Activated CD8-positive, alpha-beta memory T cell treated with anti-CD3 and anti-CD28 coated beads, Interleukin-2, amount 50 U/mL, for 1 hour (primary cell): ENCODE data around the gene F13A1.
"Not testable (repeated sequence)": the region's sequence is repeated elsewhere in the genome, so short reads cannot be mapped to it uniquely, and the experiment has no call there.

ENCODE experiments used
- DNase-seq: peaks from one replicate; pipeline ENCODE4 v3.0.0-alpha.2; 2020; ENCODE audit errors: extremely low read depth

F13A1 gene

DNA sequence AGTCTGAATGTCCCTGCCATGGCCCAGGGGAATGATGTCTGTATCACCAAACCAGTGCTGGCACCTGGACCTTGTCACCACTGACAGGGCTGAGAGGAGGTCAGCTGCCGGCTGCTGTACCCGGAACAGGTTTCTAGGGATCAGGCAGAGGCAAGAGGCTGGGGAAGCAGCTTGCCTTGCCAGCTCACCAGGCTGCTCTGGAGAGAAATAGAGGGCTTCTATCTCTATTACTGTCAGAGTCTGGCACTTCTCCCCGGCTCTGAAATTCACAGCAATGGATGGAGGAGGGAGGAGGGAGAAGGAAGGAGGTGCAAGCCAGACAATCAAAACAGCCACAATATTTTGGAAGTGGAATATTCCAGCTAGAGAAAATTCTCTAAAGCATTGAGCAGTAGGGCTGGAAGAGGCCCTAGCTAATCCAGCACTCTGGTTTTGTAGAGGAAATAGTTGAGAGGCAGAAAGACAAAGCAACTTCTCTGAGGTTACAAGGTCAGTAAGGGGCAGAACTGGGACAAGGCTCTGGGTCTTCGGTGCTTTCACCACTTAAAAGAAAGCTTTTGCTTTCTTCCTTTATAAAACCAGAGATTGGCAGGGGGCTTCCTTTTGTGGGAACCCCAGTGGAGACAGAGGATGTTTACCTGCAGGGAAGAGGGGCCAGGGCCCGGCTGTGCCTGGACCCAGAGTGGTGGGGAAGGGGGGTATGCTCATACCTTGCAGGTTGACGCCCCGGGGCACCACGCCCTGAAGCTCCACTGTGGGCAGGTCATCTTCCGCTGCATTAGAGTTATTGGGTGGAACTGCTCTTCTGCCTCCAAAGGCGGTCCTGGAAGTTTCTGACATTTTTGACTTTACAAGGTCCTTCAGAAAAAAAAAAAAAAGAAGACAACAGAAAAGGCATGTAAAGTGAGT, 2.4 kb downstream of the F13A1 start:
- DNase-seq, result no peak

DNA sequence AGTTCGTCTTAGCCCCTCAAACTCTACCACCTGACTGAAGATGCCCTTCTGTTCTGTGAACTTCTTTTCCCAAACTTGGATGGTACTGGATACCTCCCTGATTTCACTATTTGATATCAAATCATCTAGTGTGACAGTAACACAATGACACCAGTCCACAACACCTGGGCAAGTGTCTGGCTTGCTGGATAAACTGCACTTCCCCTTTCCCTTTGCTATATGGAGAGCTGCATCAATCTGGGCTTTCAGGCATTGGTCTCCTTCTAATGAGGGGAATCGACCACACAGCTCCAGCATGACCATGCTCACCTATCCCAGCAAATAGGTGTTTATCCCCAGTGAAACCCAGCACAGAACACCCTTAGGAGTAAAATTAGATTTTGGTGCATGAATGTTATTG, 3.1 kb downstream of the F13A1 start:
- DNase-seq, result no peak

GRCh38 chr6:6315660-6316059, 4.8 kb downstream of the F13A1 start:
- DNase-seq, result no peak

DNA sequence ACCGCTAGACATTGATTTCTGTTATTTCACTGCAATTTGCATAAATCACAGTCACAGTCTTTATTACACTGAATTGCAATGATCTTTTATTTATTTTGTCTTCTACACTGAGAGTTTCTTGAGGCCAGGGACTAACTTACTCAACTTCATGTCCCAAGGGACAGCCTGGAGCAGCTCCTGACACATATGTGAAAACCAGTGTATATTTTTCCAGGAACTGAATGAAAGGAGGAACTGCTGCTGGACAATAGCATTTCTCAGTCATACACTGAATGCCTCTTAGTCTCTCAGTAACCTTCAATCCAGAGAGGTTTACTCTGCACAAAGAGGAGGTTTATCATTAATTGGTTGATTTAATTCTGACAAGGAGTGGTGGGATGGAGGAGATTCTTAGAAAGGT, 5.9 kb downstream of the F13A1 start:
- DNase-seq, result no peak

DNA sequence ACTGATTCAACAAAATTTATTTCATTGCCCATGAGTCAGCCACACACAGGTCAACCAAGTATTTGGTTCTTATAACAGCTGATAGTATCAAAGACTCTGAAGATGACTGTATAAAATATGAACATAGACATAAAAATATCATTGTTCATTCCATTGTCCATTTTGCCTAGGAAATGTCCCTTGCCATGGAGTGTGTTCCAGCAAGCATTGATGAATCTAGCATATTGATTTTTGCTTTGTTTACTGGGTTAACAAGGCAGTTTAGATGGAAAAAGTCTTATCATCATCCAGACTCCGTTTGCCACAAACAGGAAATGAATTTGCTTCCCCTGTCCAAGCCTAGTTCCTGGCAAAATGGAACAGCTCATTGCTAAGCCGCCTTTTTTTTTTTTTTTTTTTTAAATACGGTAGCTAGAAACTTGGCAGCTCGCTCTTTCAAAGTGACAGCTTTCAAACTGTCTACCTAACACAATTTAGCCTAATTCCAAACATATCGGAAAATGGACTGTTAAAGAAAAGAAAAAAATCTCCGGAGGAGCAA, 7.5 kb downstream of the F13A1 start:
- no peak for DNase-seq

DNA sequence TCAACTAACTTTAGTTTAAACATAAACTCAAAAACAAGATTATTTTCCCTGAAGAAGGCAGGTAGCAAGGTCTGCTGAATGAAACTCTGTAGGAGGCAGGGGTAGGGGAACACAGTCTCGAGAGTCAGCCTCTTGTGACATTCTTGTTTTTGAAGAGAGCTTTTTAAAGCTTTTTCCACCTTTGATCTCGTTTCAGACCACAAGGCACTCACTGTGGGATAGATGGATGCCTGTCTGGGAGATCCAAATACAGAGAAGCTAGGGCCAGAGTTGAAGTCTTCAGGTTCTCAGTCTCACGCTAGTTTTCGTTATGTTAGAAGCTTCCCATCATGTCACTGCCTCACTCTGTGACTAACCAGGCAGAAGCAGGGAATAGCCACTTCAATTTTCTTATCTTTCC, 14.9 kb downstream of the F13A1 start:
- DNase-seq, result no peak

GRCh38 chr6:6300383-6300782, 20.1 kb downstream of the F13A1 start:
- DNase-seq, result not testable (repeated sequence)

GRCh38 chr6:6293317-6293716, 27.1 kb downstream of the F13A1 start:
- no peak for DNase-seq

DNA sequence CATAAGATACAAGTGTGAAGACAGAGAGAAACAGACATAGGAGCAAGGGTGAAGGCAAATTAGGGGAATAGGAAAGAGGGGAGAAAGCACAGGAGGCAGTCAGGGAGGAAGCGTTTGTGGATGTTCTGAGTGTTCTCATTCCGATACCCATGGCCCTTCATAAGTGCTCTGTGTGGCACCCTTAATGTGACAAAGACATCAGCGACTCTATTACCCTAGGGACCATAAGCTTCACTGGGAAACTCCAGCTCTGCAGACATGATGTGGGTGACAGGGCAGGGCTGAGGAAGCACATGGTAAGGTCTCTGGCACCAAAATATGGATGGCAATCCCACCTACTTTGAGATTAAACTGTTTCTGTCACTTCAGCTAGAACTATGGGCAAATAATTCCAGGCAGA, 33.0 kb downstream of the F13A1 start:
- no peak for DNase-seq

DNA sequence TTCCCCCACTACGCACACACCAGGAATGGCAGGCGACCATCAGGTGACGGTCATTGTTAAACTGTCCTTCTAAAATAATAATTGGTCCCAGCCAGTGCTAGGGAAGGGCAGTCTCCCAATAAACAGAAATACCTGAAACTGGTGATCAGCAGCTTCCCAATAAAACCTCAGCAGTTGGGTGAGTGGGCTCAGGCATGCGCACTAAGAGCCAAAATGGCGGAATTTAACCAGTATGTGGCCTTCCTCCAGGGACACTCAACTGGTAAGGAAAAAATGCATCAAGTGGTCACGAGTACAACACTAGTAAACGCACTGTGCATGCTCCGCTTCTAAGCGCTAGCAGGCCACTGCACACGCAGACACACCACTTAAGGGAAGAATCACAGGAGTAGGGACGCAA, 34.8 kb downstream of the F13A1 start:
- no peak for DNase-seq

GRCh38 chr6:6284221-6284966, 36.1 kb downstream of the F13A1 start:
- DNase-seq, result no peak

GRCh38 chr6:6283746-6284145, 36.7 kb downstream of the F13A1 start:
- no peak for DNase-seq

GRCh38 chr6:6282716-6283115, 37.7 kb downstream of the F13A1 start:
- no peak for DNase-seq

DNA sequence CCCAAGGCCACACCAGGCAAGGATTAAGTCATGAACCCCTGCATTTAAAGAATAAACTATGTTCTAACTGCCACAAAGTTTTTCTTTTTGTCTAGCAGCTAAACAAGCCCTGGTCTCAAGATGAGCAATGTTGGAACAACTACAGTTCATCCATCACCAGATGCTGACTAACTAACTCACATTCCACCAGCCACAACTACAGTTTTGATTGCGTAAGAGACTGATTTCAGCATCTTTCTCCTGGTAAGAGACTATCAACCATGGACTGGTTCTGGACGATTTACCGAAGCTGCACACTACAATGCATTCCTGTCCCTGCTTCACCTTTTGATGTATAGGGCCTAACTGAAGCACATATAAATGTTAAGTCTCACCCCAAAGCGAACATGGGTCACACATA, 43.0 kb downstream of the F13A1 start:
- DNase-seq, result no peak

GRCh38 chr6:6270948-6271535, 49.4 kb downstream of the F13A1 start:
- DNase-seq, result no peak

DNA sequence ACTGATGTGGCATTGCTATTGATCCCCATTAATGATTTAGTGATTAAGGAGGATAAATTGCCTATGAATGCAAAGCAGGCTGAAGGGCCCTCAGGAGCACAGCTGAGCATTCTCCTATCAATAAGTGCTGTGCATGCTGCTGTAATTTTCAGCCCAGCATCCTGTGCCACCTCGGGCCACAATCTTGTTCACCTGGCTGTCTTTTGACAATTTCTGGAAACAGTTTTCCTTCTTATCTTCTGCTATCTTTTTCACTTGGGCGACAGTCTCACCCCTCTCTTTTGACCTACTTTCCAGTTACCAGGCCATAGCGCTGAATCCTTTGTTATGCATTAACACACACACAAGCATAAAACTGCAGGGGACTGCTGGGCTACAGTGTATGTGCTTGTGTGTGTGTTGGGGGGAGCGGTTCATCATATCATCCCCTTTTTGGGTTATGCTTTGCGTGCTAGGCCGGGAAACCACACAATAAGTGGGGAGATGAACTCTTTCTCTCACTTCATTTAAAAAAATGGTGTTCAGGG, 60.2 kb downstream of the F13A1 start:
- DNase-seq, result no peak

DNA sequence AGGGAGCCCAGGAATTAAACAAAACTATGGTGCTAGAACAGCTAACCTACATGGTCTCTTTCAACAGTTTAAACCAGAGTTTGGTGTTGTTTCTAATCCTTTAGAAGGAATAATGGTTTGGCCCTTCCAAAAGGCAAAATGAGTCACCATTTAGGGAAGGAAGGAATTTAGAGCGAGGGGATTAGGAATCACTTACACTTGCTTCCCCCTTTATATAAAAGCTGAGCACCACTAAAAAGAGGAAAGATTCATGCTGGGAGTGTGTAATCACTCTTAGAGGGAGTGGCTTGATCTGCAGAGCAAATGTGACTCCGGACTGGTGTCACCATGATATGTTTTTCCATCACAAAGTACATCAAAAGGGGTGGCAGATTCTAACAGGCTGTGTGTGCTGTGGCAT, 63.6 kb downstream of the F13A1 start:
- DNase-seq, result no peak

- DNase-seq, result no peak
Measured at GRCh38 chr6:6256259-6256658, 64.2 kb downstream of the F13A1 start.

DNA sequence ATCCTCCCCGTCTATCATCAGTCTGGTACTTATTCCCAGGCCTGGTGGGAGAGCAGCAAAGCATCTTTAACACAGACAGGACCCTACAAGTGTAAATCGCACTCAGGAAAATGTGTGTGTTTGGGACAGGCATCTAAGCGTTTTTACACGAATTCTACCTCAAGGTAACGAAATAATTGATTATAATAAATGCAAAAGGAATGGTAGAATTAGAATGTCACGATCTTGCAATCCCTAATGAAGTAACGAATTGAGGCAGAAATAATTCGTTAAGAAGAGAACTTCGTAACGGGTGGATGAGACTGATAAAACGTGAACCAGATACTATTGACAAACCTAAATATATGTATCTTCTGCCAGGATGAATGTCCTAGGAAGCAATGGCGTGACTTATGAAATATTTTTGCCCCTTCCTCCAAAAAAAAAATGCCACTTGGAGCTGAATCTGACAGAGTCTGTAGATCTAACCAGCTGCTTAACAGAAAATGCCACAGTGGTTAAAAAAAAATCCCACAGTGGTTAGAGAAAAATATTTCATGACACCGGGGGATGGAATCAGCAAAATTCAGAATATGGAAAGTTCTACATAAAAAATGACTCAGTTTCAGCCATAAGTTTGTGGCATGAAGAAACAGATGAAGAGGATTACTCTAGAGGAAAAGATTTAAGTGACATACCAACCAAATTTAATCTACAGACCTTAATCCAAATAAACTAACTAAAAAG, 68.7 kb downstream of the F13A1 start:
- no peak for DNase-seq

DNA sequence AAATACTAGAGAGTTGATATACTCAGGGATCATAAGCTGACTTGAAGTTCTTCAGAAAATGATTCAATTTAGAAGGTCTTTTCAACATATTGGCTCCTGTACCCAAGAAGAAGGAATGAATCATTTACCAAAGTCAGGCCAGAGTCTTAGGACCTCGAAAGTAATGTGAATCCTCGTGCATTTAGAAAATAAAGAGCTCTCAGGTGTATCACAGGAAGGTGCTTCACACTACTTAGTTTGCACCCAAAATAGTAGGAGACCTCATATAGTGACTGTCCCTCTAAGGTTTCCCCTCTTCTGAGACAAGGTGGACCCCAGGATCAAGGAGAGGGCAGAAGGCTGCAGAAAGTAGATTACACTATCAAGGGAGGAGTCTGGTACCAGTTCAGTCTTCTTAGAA, 71.8 kb downstream of the F13A1 start:
- DNase-seq, result no peak

GRCh38 chr6:6246544-6246943, 73.9 kb downstream of the F13A1 start:
- DNase-seq, result no peak

GRCh38 chr6:6244624-6245023, 75.8 kb downstream of the F13A1 start:
- DNase-seq, result no peak
